GM20000 (cell line): ENCODE results near the gene RAB41.
"Not testable (repeated sequence)": the region's sequence is repeated elsewhere in the genome, so short reads cannot be mapped to it uniquely, and the experiment has no call there.

Experiments used
- DNase-seq: peaks from one replicate; pipeline ENCODE4 v3.0.0; 2012; ENCODE audit warnings: low spot score
- TF ChIP-seq, protein P1 (sequence below): IDR thresholded peaks from 2 replicates; pipeline ENCODE4 v1.5.1; 2012; ENCODE audit warnings: mild to moderate bottlenecking, control low read depth; ENCODE audit errors: extremely low read depth, missing control alignments

Gene RAB41

DNA sequence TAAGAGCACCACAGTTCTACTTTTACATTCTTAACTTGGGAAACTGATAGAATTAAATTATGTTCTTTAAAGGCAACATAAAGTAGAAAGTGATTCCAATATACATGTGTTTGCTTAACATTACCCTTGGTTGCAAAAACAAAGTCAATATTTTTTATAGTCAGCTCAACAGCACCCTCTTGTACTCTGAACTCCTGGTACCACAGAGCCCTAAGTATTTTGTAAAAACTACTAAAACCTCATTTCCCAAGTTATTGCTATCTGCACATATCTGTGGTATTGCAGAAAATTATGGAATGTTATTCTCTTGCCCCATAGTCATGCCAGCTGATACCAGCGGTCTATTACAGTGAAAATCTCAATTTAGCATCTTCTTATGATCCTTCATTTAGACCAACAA, 10.8 kb downstream of the RAB41 start:
- no peak for DNase-seq
- TF ChIP-seq, protein P1, sequence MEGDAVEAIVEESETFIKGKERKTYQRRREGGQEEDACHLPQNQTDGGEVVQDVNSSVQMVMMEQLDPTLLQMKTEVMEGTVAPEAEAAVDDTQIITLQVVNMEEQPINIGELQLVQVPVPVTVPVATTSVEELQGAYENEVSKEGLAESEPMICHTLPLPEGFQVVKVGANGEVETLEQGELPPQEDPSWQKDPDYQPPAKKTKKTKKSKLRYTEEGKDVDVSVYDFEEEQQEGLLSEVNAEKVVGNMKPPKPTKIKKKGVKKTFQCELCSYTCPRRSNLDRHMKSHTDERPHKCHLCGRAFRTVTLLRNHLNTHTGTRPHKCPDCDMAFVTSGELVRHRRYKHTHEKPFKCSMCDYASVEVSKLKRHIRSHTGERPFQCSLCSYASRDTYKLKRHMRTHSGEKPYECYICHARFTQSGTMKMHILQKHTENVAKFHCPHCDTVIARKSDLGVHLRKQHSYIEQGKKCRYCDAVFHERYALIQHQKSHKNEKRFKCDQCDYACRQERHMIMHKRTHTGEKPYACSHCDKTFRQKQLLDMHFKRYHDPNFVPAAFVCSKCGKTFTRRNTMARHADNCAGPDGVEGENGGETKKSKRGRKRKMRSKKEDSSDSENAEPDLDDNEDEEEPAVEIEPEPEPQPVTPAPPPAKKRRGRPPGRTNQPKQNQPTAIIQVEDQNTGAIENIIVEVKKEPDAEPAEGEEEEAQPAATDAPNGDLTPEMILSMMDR, result no peak

DNA sequence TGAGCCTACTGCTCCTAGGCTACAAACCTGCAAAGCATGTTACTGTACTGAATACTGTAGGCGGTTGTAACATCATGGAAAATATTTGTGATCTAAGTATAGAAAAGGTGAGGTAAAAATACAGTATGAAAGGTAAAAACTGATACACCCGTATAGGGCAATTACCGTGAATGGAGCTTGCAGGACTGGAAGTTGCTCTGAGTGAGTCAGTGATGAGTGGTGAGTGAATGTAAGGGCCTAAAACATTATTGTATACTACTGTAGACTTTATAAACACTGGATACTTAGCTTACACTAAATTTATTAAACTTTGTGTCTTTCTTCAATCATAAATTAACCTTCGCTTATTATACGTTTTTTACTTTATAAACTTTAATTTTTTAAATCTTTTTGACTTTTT, 11.6 kb downstream of the RAB41 start:
- no peak for DNase-seq
- TF ChIP-seq, protein P1, result no peak

DNA sequence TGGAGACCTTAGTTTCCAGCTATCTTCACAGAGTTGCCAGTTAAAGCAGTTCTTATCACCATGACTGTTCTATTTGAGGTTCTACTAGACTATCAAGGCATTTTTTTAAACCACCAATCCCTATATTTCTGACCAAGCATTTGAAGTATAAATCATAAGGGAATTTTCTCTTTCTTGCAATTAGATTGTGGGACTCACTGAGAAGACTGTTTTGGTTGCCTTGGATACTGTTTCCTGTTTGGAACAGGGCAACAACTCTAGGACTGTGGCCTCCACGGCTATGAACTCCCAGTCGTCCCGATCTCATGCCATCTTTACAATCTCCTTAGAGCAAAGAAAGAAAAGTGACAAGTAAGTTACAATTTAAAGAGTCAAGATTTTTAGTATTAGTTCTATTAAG, 19.7 kb downstream of the RAB41 start:
- DNase-seq, result no peak
- TF ChIP-seq, protein P1, result no peak

DNA sequence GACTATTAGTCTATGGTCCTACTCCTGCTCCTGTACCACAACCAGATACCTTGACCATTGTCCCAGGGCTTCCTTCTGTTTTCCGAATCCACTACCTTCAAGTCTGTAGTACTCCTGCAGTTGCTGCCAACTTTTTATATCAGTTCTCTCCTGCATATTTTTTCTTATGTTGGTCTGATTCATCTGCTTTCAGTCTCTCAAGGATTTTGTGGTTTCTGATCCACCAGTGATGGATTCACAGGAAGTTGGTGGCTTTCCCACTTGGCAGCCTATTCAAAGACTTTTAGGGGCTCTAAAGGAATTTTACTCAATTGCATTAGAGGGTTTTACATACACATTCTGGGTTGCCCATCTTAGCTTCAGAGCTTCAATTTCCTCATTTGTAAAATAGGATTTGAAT, 31.5 kb downstream of the RAB41 start:
- no peak for DNase-seq
- TF ChIP-seq, protein P1, result no peak

DNA sequence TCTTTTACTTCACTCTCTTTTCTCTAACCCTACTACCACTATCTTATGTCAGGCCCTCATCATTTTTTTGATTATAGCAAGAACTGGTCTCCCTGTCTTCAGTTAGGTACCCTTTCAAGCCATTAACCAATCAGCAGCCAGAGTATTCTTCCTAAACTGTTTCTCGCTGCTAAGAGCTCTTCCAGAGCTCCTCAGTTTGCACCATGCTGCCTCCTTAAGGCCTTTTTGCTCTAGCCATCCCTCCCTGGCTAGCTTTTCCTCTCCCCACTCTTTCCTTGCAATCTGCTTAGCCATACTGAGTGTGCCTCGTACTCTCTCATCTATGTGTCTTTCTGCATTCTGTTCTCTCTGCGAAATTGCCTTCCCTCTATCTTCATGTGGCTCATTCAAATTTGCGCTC, 40.8 kb downstream of the RAB41 start:
- TF ChIP-seq, protein P1, result no peak

DNA sequence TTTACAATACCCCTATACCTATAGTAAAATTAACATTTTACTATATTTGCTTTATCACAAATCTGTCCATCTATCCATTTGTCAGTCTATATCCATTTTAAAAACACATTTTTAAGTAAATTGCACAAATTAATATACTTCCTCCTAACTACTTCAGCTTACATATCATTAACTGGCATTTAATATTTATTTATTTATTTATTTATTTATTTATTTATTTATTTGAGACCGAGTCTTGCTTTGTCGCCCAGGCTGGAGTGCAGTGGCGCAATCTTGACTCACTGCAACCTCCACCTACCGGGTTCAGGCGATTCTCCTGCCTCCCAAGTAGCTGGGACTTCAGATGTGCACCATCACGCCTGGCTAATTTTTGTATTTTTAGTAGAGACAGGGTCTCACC, 41.7 kb downstream of the RAB41 start:
- DNase-seq, result not testable (repeated sequence)

More for the DNA sequence above, 40.8 kb downstream of the RAB41 start:
- DNase-seq, result no peak

- TF ChIP-seq, protein P1, result no peak
- no peak for DNase-seq
Measured at GRCh38 chrX:70324326-70324725, 42.4 kb downstream of the RAB41 start.

DNA sequence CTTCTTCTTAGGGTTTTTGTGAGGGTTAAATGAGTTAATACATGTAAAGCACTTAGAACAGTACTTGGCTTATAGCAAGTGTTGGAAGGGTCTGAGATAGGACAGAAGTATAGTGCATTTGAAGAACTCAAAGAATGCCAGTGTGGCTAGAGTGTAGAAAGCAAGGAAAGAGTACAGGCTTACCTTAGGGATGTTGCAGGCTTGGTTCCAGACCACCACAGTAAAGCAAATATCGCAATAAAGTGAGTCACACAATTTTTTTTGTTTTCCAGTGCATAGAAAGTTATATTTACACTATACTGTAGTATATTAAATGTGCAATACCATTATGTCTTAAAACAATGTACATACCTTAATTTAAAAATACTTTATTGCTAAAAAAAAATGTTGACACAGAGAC, 49.2 kb downstream of the RAB41 start:
- no peak for DNase-seq

More for the DNA sequence above, 49.2 kb downstream of the RAB41 start:
- TF ChIP-seq, protein P1, result no peak
